Gastroesophageal sphincter (tissue), 3 donors: ENCODE measurements around the gene SH3GL3.

Experiments
- CTCF ChIP-seq, 4 experiments: fragments of 200-600 bp in 2 of 4; fragments of 450-650 bp in 2 of 4; sonication (generic) in 1 of 4; IDR thresholded peaks; one replicate each; pipeline ENCODE4 v1.5.1; 2017 to 2019; ENCODE audit warnings: antibody characterized with exemption in 4 of 4, mild to moderate bottlenecking in 2 of 4, moderate library complexity in 2 of 4
- POLR2AphosphoS5 ChIP-seq: sonication (generic); formaldehyde crosslinking; IDR thresholded peaks from one replicate; pipeline ENCODE4 v1.6.1; 2017; ENCODE audit warnings: antibody characterized with exemption

- no peak for TF ChIP-seq CTCF (IDR thresholded peaks at IDR 0.05)
- TF ChIP-seq POLR2AphosphoS5, result no peak
Measured at GRCh38 chr15:83554558-83554957, 107.4 kb downstream of the SH3GL3 start.
